Tibial nerve (tissue), 4 donors: Measurements from ENCODE around the gene NOL4L. TPM values are rescaled to one million over a fixed set of nuclear protein-coding genes. Genes with fewer than 3 reads are reported as not detected.

Experiments
- DNase-seq, 2 donors: peaks; one replicate each; pipeline ENCODE4 v3.0.0-alpha.2; 2019; ENCODE audit warnings: low spot score in 2 of 2
- H3K27ac ChIP-seq, 4 donors: fragments of 200-600 bp; sonication (generic) in 3 of 4; one replicate each; pipeline ENCODE4 v1.5.1; 2017 to 2019; ENCODE audit warnings: mild to moderate bottlenecking in 1 of 4
- H3K27me3 ChIP-seq, 2 donors: fragments of 200-600 bp; sonication (generic) in 1 of 2; one replicate each; pipeline versions ENCODE4 v1.5.1 to v1.6.0; 2017 to 2019
- H3K36me3 ChIP-seq, 3 donors: fragments of 200-600 bp; sonication (generic); one replicate each; pipeline ENCODE4 v1.5.1; 2018 to 2019
- H3K4me1 ChIP-seq, 4 donors: fragments of 200-600 bp; sonication (generic) in 3 of 4; one replicate each; pipeline ENCODE4 v1.5.1; 2017 to 2019
- H3K4me3 ChIP-seq, 4 donors: fragments of 200-600 bp; sonication (generic) in 3 of 4; one replicate each; pipeline ENCODE4 v1.5.1; 2017 to 2019; ENCODE audit warnings: mild to moderate bottlenecking in 1 of 4, moderate library complexity in 1 of 4
- H3K9me3 ChIP-seq, 4 donors: fragments of 200-600 bp; sonication (generic) in 3 of 4; one replicate each; pipeline ENCODE4 v1.5.1; 2017 to 2019
- EP300 ChIP-seq, 2 donors: sonication (generic); formaldehyde crosslinking; IDR thresholded peaks; one replicate each; pipeline ENCODE4 v1.6.1; 2017; ENCODE audit warnings: antibody characterized with exemption in 2 of 2, mild to moderate bottlenecking in 1 of 2
- POLR2A ChIP-seq, 2 donors: fragments of 450-650 bp; IDR thresholded peaks; one replicate each; pipeline ENCODE4 v1.6.1; 2017; ENCODE audit warnings: antibody characterized with exemption in 2 of 2, mild to moderate bottlenecking in 2 of 2, moderate library complexity in 2 of 2
- WGBS, 2 donors: methylation state at CpG; one replicate each; pipeline ENCODE4 v1.1.5; 2018; 5-methylcytosine and 5-hydroxymethylcytosine counted together
- total RNA-seq, 4 donors: library from RNA; depleted of rRNA; stranded (reverse); fragments of >200 nt; gene quantifications; one replicate each; pipeline ENCODE4 v1.1.0, GENCODE V29; 2016
- TF ChIP-seq, protein P1 (sequence below), 5 experiments: fragments of 200-600 bp in 3 of 5; fragments of 450-650 bp in 2 of 5; sonication (generic) in 3 of 5; IDR thresholded peaks; one replicate each; pipeline ENCODE4 v1.5.1; 2016 to 2019; ENCODE audit warnings: antibody characterized with exemption in 5 of 5, mild to moderate bottlenecking in 3 of 5, moderate library complexity in 2 of 5

Gene NOL4L
- total RNA-seq, 4 donors from 2014 or later = 11.5 to 22.3 (median 19.9) TPM

DNA sequence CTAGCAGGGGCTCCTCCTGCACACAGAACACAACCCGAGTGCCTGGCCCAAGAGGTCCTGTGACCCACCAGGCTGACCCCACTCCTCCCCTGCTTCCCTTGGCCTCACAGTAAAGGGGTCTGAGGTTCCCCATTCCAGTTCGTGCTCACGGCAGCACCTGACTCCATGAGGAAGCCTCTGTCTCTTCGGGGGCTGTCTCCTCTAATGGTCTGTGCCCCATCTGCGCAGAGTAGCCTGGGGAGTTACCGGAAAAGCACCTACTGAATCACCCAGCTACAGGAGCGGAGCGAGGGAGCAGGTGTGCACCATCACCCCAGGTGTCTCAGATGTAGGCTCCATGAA is 133.8 kb downstream of the NOL4L start:
- Histone ChIP-seq H3K4me3 (no peak overlapping the region), H3K36me3 (peaks cover 0 to 94% (median 16%) of the 10 kb centered on the region in 3 donors), H3K27me3 (no peaks in the 10 kb centered on the region), H3K9me3 (no peaks in the 10 kb centered on the region), H3K27ac (peak overlapping the region in 2 of 4 donors; percentile 44 to 57), H3K4me1 (peaks cover 0 to 62% (median 14%) of the 10 kb centered on the region in 4 donors)
- 71 to 86% methylated on average over 8 of the region's 8 CpGs for WGBS, 2 donors
- DNase-seq = no peak
- TF ChIP-seq EP300 (IDR thresholded peaks at IDR 0.05) (no peak), POLR2A (IDR thresholded peaks at IDR 0.05) (no peak)
- TF ChIP-seq, protein P1, sequence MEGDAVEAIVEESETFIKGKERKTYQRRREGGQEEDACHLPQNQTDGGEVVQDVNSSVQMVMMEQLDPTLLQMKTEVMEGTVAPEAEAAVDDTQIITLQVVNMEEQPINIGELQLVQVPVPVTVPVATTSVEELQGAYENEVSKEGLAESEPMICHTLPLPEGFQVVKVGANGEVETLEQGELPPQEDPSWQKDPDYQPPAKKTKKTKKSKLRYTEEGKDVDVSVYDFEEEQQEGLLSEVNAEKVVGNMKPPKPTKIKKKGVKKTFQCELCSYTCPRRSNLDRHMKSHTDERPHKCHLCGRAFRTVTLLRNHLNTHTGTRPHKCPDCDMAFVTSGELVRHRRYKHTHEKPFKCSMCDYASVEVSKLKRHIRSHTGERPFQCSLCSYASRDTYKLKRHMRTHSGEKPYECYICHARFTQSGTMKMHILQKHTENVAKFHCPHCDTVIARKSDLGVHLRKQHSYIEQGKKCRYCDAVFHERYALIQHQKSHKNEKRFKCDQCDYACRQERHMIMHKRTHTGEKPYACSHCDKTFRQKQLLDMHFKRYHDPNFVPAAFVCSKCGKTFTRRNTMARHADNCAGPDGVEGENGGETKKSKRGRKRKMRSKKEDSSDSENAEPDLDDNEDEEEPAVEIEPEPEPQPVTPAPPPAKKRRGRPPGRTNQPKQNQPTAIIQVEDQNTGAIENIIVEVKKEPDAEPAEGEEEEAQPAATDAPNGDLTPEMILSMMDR (IDR thresholded peaks at IDR 0.05) = no peak

DNA sequence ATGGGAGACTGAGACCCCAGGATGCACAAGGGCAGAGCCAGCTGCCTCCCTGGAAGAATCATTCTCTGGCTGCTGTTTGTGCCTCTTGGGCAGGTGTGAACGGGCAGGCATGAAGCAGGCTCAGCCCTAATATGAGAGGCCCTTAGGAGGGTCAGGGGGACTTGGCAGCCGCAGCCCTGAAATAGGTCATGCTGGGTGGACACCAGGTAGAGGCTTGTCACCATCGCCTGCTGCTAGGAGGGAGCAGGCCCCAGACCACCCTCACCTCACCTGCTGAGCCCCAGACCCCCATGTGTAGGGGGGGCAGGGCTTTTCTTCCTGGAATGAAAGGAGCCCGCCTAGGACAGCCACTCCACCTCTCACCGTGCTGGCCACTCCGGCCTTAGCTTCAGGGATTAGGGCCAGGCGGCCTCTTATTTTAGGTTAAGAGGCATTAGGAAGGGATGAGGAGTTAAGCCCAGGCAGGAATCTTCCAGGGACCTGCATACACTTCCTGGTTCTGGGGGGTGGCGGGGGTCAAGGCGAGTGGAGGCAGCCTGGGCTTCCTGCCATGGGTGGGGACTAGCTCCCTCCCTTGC is 134.6 kb downstream of the NOL4L start:
- DNase-seq = no peak
- TF ChIP-seq POLR2A (IDR thresholded peaks at IDR 0.05) (no peak), EP300 (IDR thresholded peaks at IDR 0.05) (no peak)
- TF ChIP-seq, protein P1 (IDR thresholded peaks at IDR 0.05) = no peak
- peak overlapping the region in 2 of 4 donors; percentile 44 to 57 for H3K27ac ChIP-seq
- H3K4me3 ChIP-seq = no peak overlapping the region
- no peaks in the 10 kb centered on the region for H3K27me3 ChIP-seq
- H3K4me1 ChIP-seq = peaks cover 0 to 62% (median 17%) of the 10 kb centered on the region in 4 donors
- WGBS, 2 donors = 62 to 66% methylated on average over 9 of the region's 9 CpGs
- H3K36me3 ChIP-seq = peaks cover 0 to 93% (median 18%) of the 10 kb centered on the region in 3 donors
- no peaks in the 10 kb centered on the region for H3K9me3 ChIP-seq

DNA sequence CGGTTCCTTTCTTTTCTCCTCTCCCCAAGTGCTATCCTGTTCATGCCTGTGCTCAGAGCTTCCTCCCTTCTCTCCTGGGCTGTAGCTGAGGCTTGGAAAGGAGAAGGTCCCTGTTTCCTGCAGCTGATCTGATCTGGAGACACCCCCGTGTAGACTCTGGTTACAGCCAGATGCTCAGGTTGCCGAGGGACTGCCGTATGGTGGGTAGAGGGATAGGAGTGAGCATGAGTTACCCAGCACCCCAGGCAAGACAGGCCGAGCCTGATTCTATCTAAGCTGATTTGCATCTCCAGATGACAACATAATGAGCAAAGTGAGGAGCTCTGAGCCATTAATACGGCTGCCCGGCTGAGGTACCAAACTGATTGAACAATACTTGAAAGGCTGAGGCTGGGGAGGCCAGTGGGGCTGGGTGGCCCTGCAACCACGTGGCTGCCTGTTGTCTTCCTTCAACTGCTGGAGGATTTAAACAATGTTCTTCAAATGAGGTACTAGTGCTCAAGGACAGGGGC is 135.2 kb downstream of the NOL4L start:
- H3K4me1 ChIP-seq = peaks cover 0 to 63% (median 18%) of the 10 kb centered on the region in 4 donors
- H3K4me3 ChIP-seq = no peak overlapping the region
- TF ChIP-seq, protein P1 (IDR thresholded peaks at IDR 0.05) = no peak
- no peak for TF ChIP-seq EP300 (IDR thresholded peaks at IDR 0.05)
- TF ChIP-seq POLR2A (IDR thresholded peaks at IDR 0.05) = no peak
- peaks cover 0 to 89% (median 18%) of the 10 kb centered on the region in 3 donors for H3K36me3 ChIP-seq
- DNase-seq = no peak
- H3K27me3 ChIP-seq = no peaks in the 10 kb centered on the region
- WGBS, 2 donors = 40 to 44% methylated on average over 7 to 8 of the region's 8 CpGs
- no peaks in the 10 kb centered on the region for H3K9me3 ChIP-seq
- peak overlapping the region in 2 of 4 donors; percentile 44 to 57 for H3K27ac ChIP-seq

DNA sequence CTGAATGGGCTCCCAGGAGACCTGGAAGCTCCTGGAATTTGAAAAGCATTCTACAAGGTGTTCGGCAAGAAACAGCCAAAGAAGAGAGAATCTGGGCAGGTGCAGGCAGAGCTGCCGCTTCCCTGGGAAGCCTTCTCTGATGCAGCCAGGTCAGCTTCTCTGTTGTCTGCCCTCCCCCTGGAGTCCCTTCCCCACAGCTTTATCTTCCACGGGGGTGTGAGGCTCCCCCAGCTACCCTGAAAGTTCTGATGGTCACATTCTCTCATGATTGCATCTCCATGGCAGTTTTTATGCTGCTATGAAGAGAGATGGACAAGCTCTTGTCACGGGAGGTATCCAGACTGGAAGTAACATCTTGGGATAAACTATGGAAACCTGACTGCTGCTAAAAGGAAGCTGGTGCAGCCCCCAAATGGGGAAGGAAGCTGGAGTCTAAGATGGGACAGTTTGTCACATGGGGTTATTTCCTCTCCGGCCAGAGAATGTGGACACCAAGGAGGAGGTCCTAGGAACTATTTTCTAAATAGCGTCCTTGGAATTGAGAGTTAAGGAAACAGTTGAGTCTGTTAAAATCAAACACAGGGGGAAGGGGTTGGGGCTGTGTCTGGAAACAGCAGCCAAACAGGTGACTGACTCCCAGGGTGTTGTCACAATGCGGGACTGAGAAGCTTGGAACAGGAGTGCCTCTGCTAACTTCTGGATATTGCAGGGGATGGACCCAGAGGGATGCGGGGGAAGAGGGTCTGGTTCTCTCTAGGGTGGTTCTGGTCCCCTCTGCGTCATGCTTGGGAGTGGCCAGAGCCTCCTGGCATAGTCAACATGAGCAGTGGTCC is 135.9 kb downstream of the NOL4L start:
- H3K4me3 ChIP-seq = no peak overlapping the region
- TF ChIP-seq, protein P1 (IDR thresholded peaks at IDR 0.05) = no peak
- no peak for TF ChIP-seq EP300 (IDR thresholded peaks at IDR 0.05)
- no peak for TF ChIP-seq POLR2A (IDR thresholded peaks at IDR 0.05)

More for the DNA sequence above, 135.9 kb downstream of the NOL4L start:
- Histone ChIP-seq H3K4me1 (peaks cover 0 to 63% (median 18%) of the 10 kb centered on the region in 4 donors), H3K27ac (peak overlapping the region in 2 of 4 donors; percentile 44 to 57), H3K9me3 (no peaks in the 10 kb centered on the region), H3K27me3 (no peaks in the 10 kb centered on the region), H3K36me3 (peaks cover 0 to 82% (median 18%) of the 10 kb centered on the region in 3 donors)
- no peak for DNase-seq
- 66 to 70% methylated on average over 9 of the region's 9 CpGs for WGBS, 2 donors
